ENCODE data around the gene TLE4. TPM values are rescaled to one million over a fixed set of nuclear protein-coding genes. Genes with fewer than 3 reads are reported as not detected.

Gene TLE4
- polyA plus RNA-seq, 3 donors: 21.0 to 107 (median 21.7) TPM

DNA sequence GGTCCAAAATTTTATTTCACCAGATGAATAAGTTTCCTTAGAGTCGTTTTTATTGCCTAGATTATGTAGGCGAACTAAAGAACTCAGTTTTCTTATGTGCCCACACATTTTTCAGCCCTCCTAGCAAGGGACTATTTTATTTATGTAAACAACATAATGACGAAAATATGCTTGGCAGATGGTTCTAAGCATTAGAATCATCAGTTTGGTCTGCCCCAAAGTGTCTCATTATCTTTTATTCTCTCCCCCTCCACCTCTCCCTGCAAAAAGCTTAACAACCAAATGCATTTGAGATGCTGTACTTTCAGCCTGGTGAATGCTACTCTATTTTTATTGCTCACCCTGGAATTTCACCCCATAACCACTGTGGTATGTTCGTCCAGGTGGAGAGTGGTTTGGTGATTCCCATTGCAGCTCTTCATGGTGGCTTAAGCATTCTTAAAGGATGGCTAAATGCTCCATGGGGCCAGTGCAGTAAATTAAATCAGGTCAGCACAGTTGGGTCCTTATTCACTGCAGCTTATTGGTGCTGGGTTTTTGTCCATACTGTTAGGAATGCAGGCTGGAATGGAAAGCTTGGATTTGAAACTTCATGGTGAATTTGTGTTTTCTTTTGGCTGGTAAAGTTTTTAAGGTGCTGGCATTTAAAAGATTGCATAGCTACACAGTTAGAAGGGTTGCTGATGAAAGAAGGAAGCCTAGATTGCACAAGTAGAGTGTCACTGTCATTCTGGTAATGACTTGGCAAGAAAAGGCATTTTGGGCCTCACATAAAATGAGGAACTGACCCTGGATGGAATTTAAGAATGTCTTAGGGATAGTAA is 39.2 kb downstream of the TLE4 start:
- H3K4me3 Mint-ChIP-seq: peak overlapping the region; percentile 7 to 74

DNA sequence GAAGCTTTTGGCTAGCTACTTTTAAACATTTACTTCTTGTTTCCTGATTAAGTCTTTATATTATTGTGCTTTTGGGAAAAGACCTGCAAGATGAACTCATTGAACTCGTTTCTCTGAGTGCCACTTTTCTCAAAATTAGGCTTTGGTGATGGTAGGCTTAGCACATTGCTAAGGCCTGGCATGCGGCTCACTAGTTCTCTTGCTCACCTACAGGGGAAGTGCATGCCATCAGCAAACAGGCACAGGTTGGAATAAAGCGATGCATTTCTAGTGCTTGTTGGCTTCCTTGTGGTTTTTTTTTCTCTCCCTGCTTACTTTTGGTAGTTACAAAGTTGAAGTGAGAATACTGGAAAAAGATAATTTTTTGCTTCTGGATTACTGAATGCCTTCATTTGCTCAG is 41.4 kb downstream of the TLE4 start:
- Histone ChIP-seq H4K20me1 (ENCODE audit: insufficient read depth, low read length) (peaks cover 24% of the 10 kb centered on the region), H3K27ac (ENCODE audit: low read depth in 1 of 2, low read length in 2 of 2) (peak overlapping the region in 1 of 2 donors; percentile 88), H3K4me3 (replicated peaks in 1 of 3; ENCODE audit: low read depth in 2 of 3, low read length in 3 of 3) (no peak overlapping the region), H3K4me2 (replicated peaks; ENCODE audit: extremely low read depth, low read length, poor library complexity, severe bottlenecking) (no peak overlapping the region), H3K79me2 (ENCODE audit: insufficient read depth, low read length) (peaks cover 94% of the 10 kb centered on the region), H3K36me3 (replicated peaks in 1 of 2; ENCODE audit: control insufficient read depth in 1 of 2, insufficient read depth in 2 of 2, low read length in 2 of 2) (peaks cover 0 to 19% of the 10 kb centered on the region in 2 donors), H2AFZ (ENCODE audit: insufficient read depth, low read depth, low read length, poor library complexity, severe bottlenecking) (no peak overlapping the region), H3K27me3 (ENCODE audit: control insufficient read depth in 2 of 2, insufficient read depth in 2 of 2, low read length in 2 of 2) (no peaks in the 10 kb centered on the region), H3K9me3 (replicated peaks in 1 of 2; ENCODE audit: control insufficient read depth in 1 of 2, insufficient read depth in 1 of 2, low read length in 2 of 2) (no peaks in the 10 kb centered on the region), H3K9ac (ENCODE audit: insufficient read depth, low read length, poor library complexity, severe bottlenecking) (no peak overlapping the region), H3K4me1 (ENCODE audit: control insufficient read depth in 1 of 2, insufficient read depth in 2 of 2, low read length in 2 of 2) (peaks cover 76 to 94% of the 10 kb centered on the region in 2 donors)
- H3K4me3 Mint-ChIP-seq: no peak overlapping the region
- peak in 1 of 3 donors; percentile 13 for DNase-seq
- H3K36me3 Mint-ChIP-seq: peaks cover 29 to 42% of the 10 kb centered on the region in 2 donors
- TF ChIP-seq, protein P1, sequence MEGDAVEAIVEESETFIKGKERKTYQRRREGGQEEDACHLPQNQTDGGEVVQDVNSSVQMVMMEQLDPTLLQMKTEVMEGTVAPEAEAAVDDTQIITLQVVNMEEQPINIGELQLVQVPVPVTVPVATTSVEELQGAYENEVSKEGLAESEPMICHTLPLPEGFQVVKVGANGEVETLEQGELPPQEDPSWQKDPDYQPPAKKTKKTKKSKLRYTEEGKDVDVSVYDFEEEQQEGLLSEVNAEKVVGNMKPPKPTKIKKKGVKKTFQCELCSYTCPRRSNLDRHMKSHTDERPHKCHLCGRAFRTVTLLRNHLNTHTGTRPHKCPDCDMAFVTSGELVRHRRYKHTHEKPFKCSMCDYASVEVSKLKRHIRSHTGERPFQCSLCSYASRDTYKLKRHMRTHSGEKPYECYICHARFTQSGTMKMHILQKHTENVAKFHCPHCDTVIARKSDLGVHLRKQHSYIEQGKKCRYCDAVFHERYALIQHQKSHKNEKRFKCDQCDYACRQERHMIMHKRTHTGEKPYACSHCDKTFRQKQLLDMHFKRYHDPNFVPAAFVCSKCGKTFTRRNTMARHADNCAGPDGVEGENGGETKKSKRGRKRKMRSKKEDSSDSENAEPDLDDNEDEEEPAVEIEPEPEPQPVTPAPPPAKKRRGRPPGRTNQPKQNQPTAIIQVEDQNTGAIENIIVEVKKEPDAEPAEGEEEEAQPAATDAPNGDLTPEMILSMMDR (IDR thresholded peaks at IDR 0.05): no peak
- H3K4me1 Mint-ChIP-seq: peaks cover 82% of the 10 kb centered on the region
- intact Hi-C loops (cut with micrococcal nuclease): no loop called here
- 29% methylated on average over 1 of the region's 3 CpGs for WGBS (ENCODE audit: insufficient coverage)
- H3K9me3 Mint-ChIP-seq: no peaks in the 10 kb centered on the region
- no peaks in the 10 kb centered on the region for H3K27me3 Mint-ChIP-seq (ENCODE audit: low read depth in 3 of 3)
- peak overlapping the region; percentile 75 to 99 (median 96) for H3K27ac Mint-ChIP-seq

More for the DNA sequence above, 39.2 kb downstream of the TLE4 start:
- Histone ChIP-seq H2AFZ (ENCODE audit: insufficient read depth, low read depth, low read length, poor library complexity, severe bottlenecking) (no peak overlapping the region), H3K4me2 (replicated peaks; ENCODE audit: extremely low read depth, low read length, poor library complexity, severe bottlenecking) (peak overlapping the region; percentile 76), H3K9ac (ENCODE audit: insufficient read depth, low read length, poor library complexity, severe bottlenecking) (peak overlapping the region; percentile 11), H3K27me3 (ENCODE audit: control insufficient read depth in 2 of 2, insufficient read depth in 2 of 2, low read length in 2 of 2) (no peaks in the 10 kb centered on the region), H4K20me1 (ENCODE audit: insufficient read depth, low read length) (peaks cover 4% of the 10 kb centered on the region), H3K79me2 (ENCODE audit: insufficient read depth, low read length) (peaks cover 94% of the 10 kb centered on the region), H3K4me1 (ENCODE audit: control insufficient read depth in 1 of 2, insufficient read depth in 2 of 2, low read length in 2 of 2) (peaks cover 55 to 79% of the 10 kb centered on the region in 2 donors), H3K36me3 (replicated peaks in 1 of 2; ENCODE audit: control insufficient read depth in 1 of 2, insufficient read depth in 2 of 2, low read length in 2 of 2) (peaks cover 0 to 19% of the 10 kb centered on the region in 2 donors), H3K9me3 (replicated peaks in 1 of 2; ENCODE audit: control insufficient read depth in 1 of 2, insufficient read depth in 1 of 2, low read length in 2 of 2) (no peaks in the 10 kb centered on the region), H3K27ac (ENCODE audit: low read depth in 1 of 2, low read length in 2 of 2) (peak overlapping the region; percentile 15 to 88), H3K4me3 (replicated peaks in 1 of 3; ENCODE audit: low read depth in 2 of 3, low read length in 3 of 3) (peak overlapping the region in 2 of 3 experiments; percentile 40 to 66)
- H3K27me3 Mint-ChIP-seq (ENCODE audit: low read depth in 3 of 3): no peaks in the 10 kb centered on the region
- peaks cover 75% of the 10 kb centered on the region for H3K4me1 Mint-ChIP-seq
- intact Hi-C loops (cut with micrococcal nuclease): no loop called here
- WGBS (ENCODE audit: insufficient coverage): 27% methylated on average over 1 of the region's 4 CpGs
- H3K36me3 Mint-ChIP-seq: peaks cover 28 to 34% of the 10 kb centered on the region in 2 donors
- H3K9me3 Mint-ChIP-seq: peaks cover 0 to 5% (median 4%) of the 10 kb centered on the region in 7 donors
- DNase-seq: peak; percentile 87 to 96 (median 95)
- H3K27ac Mint-ChIP-seq: peak overlapping the region; percentile 93 to 99 (median 97)
- TF ChIP-seq, protein P1 (IDR thresholded peaks at IDR 0.05): no peak

Data from CD14-positive monocyte (primary cell).